Prostate gland (tissue), 2 donors: ENCODE results near the gene VPS8. TPM values are rescaled to one million over a fixed set of nuclear protein-coding genes. Genes with fewer than 3 reads are reported as not detected.

Experiments
- DNase-seq: peaks from one replicate; pipeline ENCODE4 v3.0.0-alpha.2; 2019; ENCODE audit warnings: low spot score
- H3K27ac ChIP-seq, 2 donors: fragments of 200-600 bp; sonication (generic); 2 replicates each; pipeline ENCODE4 v1.5.1; 2017 to 2019
- H3K27me3 ChIP-seq: fragments of 200-600 bp; sonication (generic); replicated peaks from 2 replicates; pipeline ENCODE4 v1.5.1; 2019; ENCODE audit not compliant: insufficient read depth
- H3K36me3 ChIP-seq, 2 donors: fragments of 200-600 bp; sonication (generic); 1 replicate in 1 of 2; 2 replicates in 1 of 2; pipeline versions ENCODE4 v1.5.1 to v1.8.1; 2017 to 2019
- H3K4me1 ChIP-seq: fragments of 200-600 bp; sonication (generic); replicated peaks from 2 replicates; pipeline ENCODE4 v1.5.1; 2019
- H3K4me3 ChIP-seq, 2 donors: fragments of 200-600 bp; sonication (generic); 2 replicates each; pipeline ENCODE4 v1.5.1; 2017 to 2019
- H3K9me3 ChIP-seq: fragments of 200-600 bp; sonication (generic); 2 replicates; pipeline ENCODE4 v1.5.1; 2017
- CTCF ChIP-seq, 4 experiments: fragments of 200-600 bp in 2 of 4; fragments of 450-650 bp in 2 of 4; sonication (generic) in 2 of 4; IDR thresholded peaks; 1 replicate in 3 of 4; 2 replicates in 1 of 4; pipeline ENCODE4 v1.5.1; 2016 to 2019; ENCODE audit warnings: antibody characterized with exemption in 4 of 4, mild to moderate bottlenecking in 2 of 4, moderate library complexity in 2 of 4
- POLR2A ChIP-seq: fragments of 450-650 bp; IDR thresholded peaks from one replicate; pipeline ENCODE4 v1.6.1; 2016; ENCODE audit warnings: antibody characterized with exemption, mild to moderate bottlenecking
- POLR2AphosphoS5 ChIP-seq: sonication (generic); formaldehyde crosslinking; IDR thresholded peaks from one replicate; pipeline ENCODE4 v1.6.1; 2017; ENCODE audit warnings: antibody characterized with exemption
- WGBS: methylation state at CpG from one replicate; pipeline ENCODE4 v1.1.5; 2018; 5-methylcytosine and 5-hydroxymethylcytosine counted together
- intact Hi-C: fragments of 100-400 bp; cut with DNase I; formaldehyde crosslinking; loops from one replicate; pipeline ENCODE4 v1.14.2; 2022
- total RNA-seq, 2 donors: library from RNA; depleted of rRNA; stranded (reverse); fragments of >200 nt; gene quantifications; one replicate each; pipeline ENCODE4 v1.1.0, GENCODE V29; 2016

VPS8 gene
- total RNA-seq, 2 donors from 2014 or later, result 36.7 to 70.6 TPM

- H3K27ac ChIP-seq, result no peak overlapping the region
- WGBS, result 94% methylated on average over 6 of the region's 6 CpGs
- intact Hi-C loops, result no loop called here
- no peaks in the 10 kb centered on the region for H3K9me3 ChIP-seq
- H3K27me3 ChIP-seq, result no peaks in the 10 kb centered on the region
- no peak for DNase-seq
- TF ChIP-seq POLR2AphosphoS5 (no peak), POLR2A (no peak), CTCF (IDR thresholded peaks at IDR 0.05) (no peak)
- H3K36me3 ChIP-seq, result no peaks in the 10 kb centered on the region
- H3K4me3 ChIP-seq, result no peak overlapping the region
- H3K4me1 ChIP-seq, result no peaks in the 10 kb centered on the region
Observed at GRCh38 chr3:184910664-184911063, 98.7 kb downstream of the VPS8 start.

- H3K4me1 ChIP-seq, result no peaks in the 10 kb centered on the region
Observed at GRCh38 chr3:184911570-184911969, 99.6 kb downstream of the VPS8 start.

GRCh38 chr3:184912163-184912562, 100.2 kb downstream of the VPS8 start:
- Histone ChIP-seq H3K4me1 (no peaks in the 10 kb centered on the region), H3K9me3 (no peaks in the 10 kb centered on the region), H3K36me3 (no peaks in the 10 kb centered on the region), H3K4me3 (no peak overlapping the region), H3K27me3 (no peaks in the 10 kb centered on the region), H3K27ac (no peak overlapping the region)
- TF ChIP-seq POLR2A, result no peak
- no peak for TF ChIP-seq CTCF (IDR thresholded peaks at IDR 0.05)
- TF ChIP-seq POLR2AphosphoS5, result no peak
- no peak for DNase-seq
- 44% methylated on average over 7 of the region's 7 CpGs for WGBS
- intact Hi-C loops, result no loop called here

More at GRCh38 chr3:184911570-184911969, 99.6 kb downstream of the VPS8 start:
- no peak overlapping the region for H3K27ac ChIP-seq
- H3K9me3 ChIP-seq, result no peaks in the 10 kb centered on the region
- TF ChIP-seq CTCF (IDR thresholded peaks at IDR 0.05), result no peak
- TF ChIP-seq POLR2A, result no peak
- TF ChIP-seq POLR2AphosphoS5, result no peak
- no peaks in the 10 kb centered on the region for H3K36me3 ChIP-seq
- intact Hi-C loops, result no loop called here
- 59% methylated on average over 4 of the region's 4 CpGs for WGBS
- H3K4me3 ChIP-seq, result no peak overlapping the region
- H3K27me3 ChIP-seq, result no peaks in the 10 kb centered on the region
- no peak for DNase-seq

- intact Hi-C loops, result no loop called here
- no peaks in the 10 kb centered on the region for H3K9me3 ChIP-seq
Observed at GRCh38 chr3:184914628-184915027, 102.7 kb downstream of the VPS8 start.

More at GRCh38 chr3:184914628-184915027, 102.7 kb downstream of the VPS8 start:
- Histone ChIP-seq H3K27ac (no peak overlapping the region), H3K36me3 (no peaks in the 10 kb centered on the region), H3K27me3 (no peaks in the 10 kb centered on the region), H3K4me3 (no peak overlapping the region), H3K4me1 (no peaks in the 10 kb centered on the region)
- no peak for DNase-seq
- TF ChIP-seq POLR2A, result no peak
- TF ChIP-seq CTCF (IDR thresholded peaks at IDR 0.05), result no peak
- no peak for TF ChIP-seq POLR2AphosphoS5
- 97% methylated on average over 5 of the region's 5 CpGs for WGBS
